GM21526 (cell line): Measurements from ENCODE around the gene TUBA8.
"Not testable (repeated sequence)": the region's sequence is repeated elsewhere in the genome, so short reads cannot be mapped to it uniquely, and the experiment has no call there.

ENCODE experiments used
- ATAC-seq: cut with Tn5 transposase; IDR thresholded peaks from one replicate; pipeline ENCODE4 v1.9.1; 2021; ENCODE audit warnings: moderate library complexity; ENCODE audit not compliant: unreplicated experiment, low FRiP score

The TUBA8 gene

GRCh38 chr22:18110194-18110953, at the start of gene TUBA8:
TUBA8 (plus strand) TSS chr22:18110809; CDS start chr22:18110866, 57 bp downstream.
- ATAC-seq = peak; percentile 43

- no peak for ATAC-seq
Observed at GRCh38 chr22:18062421-18062820, 48.2 kb upstream of the TUBA8 start.

- ATAC-seq = no peak
Observed at GRCh38 chr22:18063306-18063705, 47.3 kb upstream of the TUBA8 start.

GRCh38 chr22:18063715-18064114, 46.9 kb upstream of the TUBA8 start:
- ATAC-seq = not testable (repeated sequence)

GRCh38 chr22:18064636-18065035, 46.0 kb upstream of the TUBA8 start:
- no peak for ATAC-seq

GRCh38 chr22:18065256-18065655, 45.4 kb upstream of the TUBA8 start:
- no peak for ATAC-seq

- ATAC-seq = no peak
Observed at GRCh38 chr22:18066181-18066859, 44.3 kb upstream of the TUBA8 start.

- ATAC-seq = no peak
Observed at GRCh38 chr22:18067121-18067520, 43.5 kb upstream of the TUBA8 start.

- ATAC-seq = no peak
Observed at GRCh38 chr22:18067548-18068341, 42.9 kb upstream of the TUBA8 start.

GRCh38 chr22:18068381-18068988, 42.1 kb upstream of the TUBA8 start:
- no peak for ATAC-seq

GRCh38 chr22:18069041-18069440, 41.6 kb upstream of the TUBA8 start:
- no peak for ATAC-seq

GRCh38 chr22:18070041-18070440, 40.6 kb upstream of the TUBA8 start:
- ATAC-seq = no peak

GRCh38 chr22:18070556-18071306, 39.9 kb upstream of the TUBA8 start:
- ATAC-seq = no peak

- not testable (repeated sequence) for ATAC-seq
Observed at GRCh38 chr22:18071307-18071967, 39.2 kb upstream of the TUBA8 start.

- no peak for ATAC-seq
Observed at GRCh38 chr22:18071968-18072310, 38.7 kb upstream of the TUBA8 start.

GRCh38 chr22:18073467-18073866, 37.1 kb upstream of the TUBA8 start:
- ATAC-seq = no peak

- not testable (repeated sequence) for ATAC-seq
Observed at GRCh38 chr22:18073927-18074326, 36.7 kb upstream of the TUBA8 start.

GRCh38 chr22:18075101-18075719, 35.4 kb upstream of the TUBA8 start:
- ATAC-seq = no peak
